ENCODE results near the gene RAB21.

GRCh38 chr12:71799106-71799505 is 44.4 kb downstream of the RAB21 start:
- no peak for TF ChIP-seq CTCF (conservative IDR thresholded peaks at IDR 0.05)
- TF ChIP-seq ZFX (IDR thresholded peaks at IDR 0.05): no peak
